ENCODE data around the gene LCE6A.

LCE6A gene

GRCh38 chr1:152873495-152873894 lies 30.8 kb downstream of the LCE6A start:
- no peak for DNase-seq

- no peak for DNase-seq
Measured at GRCh38 chr1:152876827-152877226, 34.2 kb downstream of the LCE6A start.

GRCh38 chr1:152878042-152878441 lies 35.4 kb downstream of the LCE6A start, which contains the start of gene SMCP:
Gene SMCP, plus strand, starts transcription at chr1:152878322. Its CDS starts 6,101 bp downstream, at chr1:152884423.
- no peak for DNase-seq

- DNase-seq = no peak
Measured at GRCh38 chr1:152879559-152880198, 37.0 kb downstream of the LCE6A start.

- DNase-seq = no peak
Measured at GRCh38 chr1:152880316-152880715, 37.7 kb downstream of the LCE6A start.

GRCh38 chr1:152880907-152881306 lies 38.3 kb downstream of the LCE6A start:
- DNase-seq = no peak

GRCh38 chr1:152884085-152884484 lies 41.4 kb downstream of the LCE6A start:
- no peak for DNase-seq

- DNase-seq = no peak
Measured at GRCh38 chr1:152884506-152884905, 41.9 kb downstream of the LCE6A start.

- DNase-seq = no peak
Measured at GRCh38 chr1:152884966-152885624, 42.4 kb downstream of the LCE6A start.

- no peak for DNase-seq
Measured at GRCh38 chr1:152886085-152886484, 43.4 kb downstream of the LCE6A start.

- no peak for DNase-seq
Measured at GRCh38 chr1:152886758-152887409, 44.2 kb downstream of the LCE6A start.

GRCh38 chr1:152888126-152888525 lies 45.5 kb downstream of the LCE6A start:
- DNase-seq = no peak

Measured in amygdala (tissue), 56 donors.